T-helper 2 cell treated with Interferon-gamma antibody and Interleukin-4, amounts not matched to agents 100 ng/mL and 5 ng/mL, for 36 hours (primary cell): Measurements from ENCODE around the gene FASTKD2. TPM values are rescaled to one million over a fixed set of nuclear protein-coding genes. Genes with fewer than 3 reads are reported as not detected.
"Not testable (repeated sequence)": the region's sequence is repeated elsewhere in the genome, so short reads cannot be mapped to it uniquely, and the experiment has no call there.

Source experiments
- intact Hi-C: fragments of 100-400 bp; cut with micrococcal nuclease; formaldehyde crosslinking; loops from one replicate; pipeline ENCODE4 v1.15.1; 2023
- total RNA-seq: library from RNA; stranded (reverse); gene quantifications from 2 replicates; pipeline ENCODE4 v1.2.3, GENCODE V29; 2022

Gene FASTKD2
- total RNA-seq, 1 donor from 2014 or later: 24.0 TPM

DNA sequence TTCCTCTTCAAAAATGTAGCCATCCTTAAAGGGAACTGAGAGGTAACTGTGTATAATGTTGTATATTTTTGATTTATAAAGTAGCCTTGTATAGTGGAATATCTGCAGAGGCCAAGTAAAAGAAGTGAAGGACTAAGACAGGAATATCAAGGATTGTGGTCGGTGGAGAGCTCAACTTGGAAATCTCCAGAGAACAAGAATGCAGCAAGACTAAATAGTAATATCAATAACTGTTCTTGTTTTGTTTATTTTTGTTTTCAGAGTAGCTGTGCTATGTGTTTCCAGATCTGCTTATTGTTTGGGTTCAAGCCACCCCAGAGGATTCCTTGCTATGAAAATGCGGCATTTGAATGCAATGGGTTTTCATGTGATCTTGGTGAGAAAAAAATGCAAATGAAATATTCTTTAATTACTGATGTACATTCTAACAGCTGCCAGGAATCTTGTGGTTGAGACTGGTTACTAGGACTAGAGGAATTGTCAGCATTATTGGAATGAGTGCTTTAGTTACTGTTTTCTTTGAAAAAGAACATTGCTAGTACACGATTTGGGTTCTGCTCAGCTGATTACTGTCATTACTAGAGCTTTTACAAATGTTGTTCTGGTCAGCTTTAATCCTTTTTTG is 25.0 kb downstream of the FASTKD2 start:
- intact Hi-C loops: no loop called here

DNA sequence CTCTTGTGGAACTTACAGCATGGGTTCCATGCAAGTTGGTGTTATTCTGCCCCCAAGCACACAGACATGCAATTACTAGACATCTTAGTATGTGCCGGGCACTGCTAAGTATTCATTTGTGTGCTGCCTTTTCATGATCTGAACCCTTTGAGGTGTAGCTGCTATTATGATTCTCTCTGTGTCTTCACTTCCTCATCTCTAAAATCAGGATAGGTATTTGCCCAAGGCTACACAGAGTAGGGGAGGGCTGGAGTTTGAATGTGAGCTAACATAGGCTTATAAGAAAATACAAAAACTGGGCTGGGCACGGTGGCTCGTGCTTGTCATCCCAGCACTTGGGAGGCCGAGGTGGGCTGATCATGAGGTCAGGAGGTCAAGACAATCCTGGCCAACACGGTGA is 27.2 kb downstream of the FASTKD2 start:
- intact Hi-C loops: no loop called here

DNA sequence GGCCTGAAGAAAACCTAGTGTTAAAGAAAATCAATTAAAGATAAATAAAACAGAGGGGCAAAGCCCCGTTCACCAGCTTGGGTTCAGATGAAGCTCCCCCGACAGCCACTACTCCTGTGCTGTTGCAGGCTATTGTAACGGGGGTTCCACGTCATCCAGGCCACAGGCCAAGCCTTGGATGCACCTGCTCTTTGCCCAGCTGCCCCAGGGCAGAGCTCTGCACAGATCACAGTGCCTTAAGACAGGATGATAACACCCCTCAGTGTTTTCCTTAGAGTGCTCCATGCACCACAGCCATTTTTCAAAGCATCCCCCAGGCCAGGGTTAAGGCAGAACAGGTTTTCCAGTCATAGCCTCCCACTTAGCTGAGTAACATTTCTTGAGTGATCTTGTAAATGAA is 32.0 kb downstream of the FASTKD2 start:
- intact Hi-C loops: no loop called here

DNA sequence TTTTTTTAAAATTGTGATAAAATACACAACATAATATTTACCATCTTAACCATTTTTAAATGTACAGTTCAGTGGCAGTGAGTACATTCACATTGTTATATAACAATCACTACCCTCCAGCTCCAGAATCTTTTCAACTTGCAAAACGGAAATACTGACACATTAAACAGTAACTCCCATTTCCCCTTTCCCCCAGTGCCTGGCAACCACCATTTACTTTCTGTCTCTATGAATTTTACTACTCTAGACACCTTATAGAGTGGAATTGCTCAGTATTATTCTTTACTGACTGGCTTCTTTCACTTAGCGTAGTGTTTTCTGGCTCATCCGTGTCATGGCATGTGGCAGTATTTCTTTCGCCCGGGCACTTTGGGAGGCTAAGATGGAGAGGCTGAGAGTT is 32.6 kb downstream of the FASTKD2 start:
- intact Hi-C loops: no loop called here

DNA sequence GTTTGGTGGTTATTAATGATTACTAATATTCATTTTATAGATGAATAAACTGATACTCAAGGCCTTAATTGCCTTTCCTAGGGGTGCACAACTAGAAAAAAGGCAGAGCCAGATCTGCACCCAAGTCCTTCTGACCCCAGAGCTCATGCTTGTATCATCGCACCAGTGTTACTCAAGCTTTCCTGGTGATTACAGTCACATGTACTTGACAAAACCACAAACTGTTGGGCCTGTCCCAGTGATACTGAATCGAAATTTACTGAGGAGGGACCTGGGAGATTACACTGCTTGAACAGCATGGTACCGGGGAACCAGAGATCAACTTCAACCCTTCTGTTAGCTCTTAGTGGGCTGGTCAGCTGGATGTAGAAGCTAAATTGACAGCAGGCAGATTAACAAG is 33.7 kb downstream of the FASTKD2 start:
- intact Hi-C loops: no loop called here

DNA sequence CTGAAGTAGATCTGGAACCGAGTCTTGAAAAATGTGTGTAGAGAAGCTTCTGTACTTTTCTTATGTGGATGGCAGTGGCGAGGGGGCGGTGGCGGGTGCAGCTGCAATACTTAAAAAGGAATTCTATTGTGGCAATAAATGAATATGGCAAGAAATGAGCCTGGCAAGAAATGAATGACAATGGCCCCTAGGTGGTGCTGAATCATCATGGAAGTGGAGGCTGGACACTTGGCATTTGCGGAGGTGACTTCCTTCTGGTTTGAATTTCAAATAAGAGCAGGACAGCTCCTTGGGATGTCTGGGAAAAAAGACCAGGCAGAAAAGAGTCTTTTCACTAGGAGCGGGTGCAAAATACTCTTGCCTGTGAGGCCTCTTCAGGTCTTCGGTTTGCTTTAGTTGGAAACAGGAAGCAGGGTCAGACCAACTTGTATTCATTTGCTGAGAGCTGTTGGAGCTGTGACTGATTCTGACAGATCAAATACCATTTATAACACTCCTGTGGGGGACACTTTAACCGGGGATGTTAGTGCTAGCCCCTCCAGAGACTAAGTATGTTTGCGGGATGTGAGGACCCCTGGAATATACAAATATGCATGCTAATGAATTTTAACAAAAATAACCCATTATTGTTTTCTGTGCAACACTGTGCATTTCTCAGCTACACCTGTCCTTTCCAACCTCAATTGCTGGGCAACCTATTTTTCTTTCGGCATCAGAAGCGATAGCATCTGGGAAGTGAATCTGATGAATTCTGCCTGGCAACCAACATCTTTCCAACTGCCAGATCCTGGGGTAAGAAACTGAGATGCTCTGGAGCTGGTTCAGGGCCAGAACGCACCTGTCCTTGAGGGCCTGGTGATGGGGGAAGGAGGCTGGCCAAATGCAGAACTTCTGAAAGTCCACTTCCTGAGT is 35.4 kb downstream of the FASTKD2 start:
- intact Hi-C loops: loop anchor here (1.0 to 5.0 kb wide), 5 partner anchors 182 to 675 kb away; no protein-coding TSS in a partner anchor

DNA sequence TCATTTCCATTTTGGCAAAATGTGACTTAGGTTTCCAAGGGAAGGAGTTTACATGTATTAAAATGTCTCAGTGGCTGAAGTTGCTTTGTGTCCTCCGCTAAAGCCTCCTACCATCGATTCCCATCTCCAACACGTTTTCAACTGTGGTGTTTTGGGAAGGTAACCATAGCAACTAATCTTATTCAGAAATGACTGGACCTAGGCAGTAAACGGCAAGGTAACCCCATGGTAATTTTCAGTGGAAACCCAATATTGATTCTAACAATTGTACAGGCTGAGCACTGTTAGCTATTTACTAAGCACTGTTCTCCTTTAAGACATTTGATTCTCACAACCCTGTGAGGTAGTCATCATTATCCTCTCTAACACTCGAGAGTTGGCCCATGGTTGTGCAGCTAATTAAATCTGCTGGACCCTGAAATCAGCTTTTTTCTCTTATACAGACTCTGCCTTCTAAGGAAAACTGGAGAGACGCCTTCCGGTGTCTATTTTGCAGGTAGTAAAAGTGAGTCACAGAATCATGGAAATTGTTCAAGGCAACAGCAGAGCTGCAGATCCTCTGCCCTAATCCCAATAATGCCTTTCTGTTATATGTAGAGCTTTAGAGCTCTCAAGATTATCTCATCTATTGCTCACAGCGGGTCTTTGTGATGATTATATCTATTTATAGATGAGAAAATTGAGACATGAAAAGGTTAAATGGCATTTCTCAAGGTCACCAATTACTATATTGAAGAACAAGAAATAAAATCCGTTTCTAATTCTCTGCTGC is 36.2 kb downstream of the FASTKD2 start:
- intact Hi-C loops: loop anchor here (2.0 to 5.0 kb wide), 4 partner anchors 181 to 551 kb away; no protein-coding TSS in a partner anchor

DNA sequence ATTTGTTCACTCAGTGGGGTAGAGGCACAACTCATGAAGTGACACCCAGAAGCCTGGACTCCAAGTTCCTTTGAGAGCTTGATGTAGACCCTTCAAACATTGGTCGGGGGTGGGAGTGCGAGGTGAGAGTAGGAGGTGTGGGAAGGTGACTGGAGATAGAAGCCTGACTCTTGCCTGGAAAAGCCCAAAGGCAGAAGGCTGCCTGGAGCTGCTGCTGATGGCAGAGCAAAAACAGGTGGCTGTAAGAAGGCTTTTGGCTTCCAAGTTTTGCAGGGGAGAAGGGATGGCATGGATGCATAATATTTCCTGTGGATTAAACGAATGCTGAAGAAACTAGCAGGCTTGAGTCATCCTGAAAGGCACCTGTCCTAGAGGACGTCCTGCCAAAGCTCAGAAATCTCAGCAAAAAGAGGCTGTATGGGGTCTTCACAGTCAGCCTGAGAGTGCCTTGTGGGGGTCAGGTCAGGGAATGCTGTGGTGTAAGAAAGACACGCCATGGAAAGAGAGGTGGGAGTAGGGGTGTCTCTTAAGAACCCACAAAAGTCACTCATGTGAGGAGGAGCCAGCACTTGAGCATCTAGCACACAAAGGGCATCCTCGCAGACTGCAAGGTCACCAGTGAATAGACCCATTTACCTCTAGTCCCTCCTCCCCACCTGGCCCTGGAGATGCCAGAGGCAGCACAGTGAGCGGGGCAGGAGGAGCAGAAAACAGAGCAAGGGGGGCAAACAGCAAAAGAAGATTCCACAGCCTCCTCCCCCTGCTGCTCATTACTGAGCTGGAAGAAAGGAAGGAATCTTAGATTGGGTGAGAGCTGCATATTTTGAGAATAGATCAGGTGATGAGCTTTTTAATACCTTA is 37.5 kb downstream of the FASTKD2 start:
- intact Hi-C loops: loop anchor here (5.0 kb wide), 1 partner anchor 179 kb away; no protein-coding TSS in a partner anchor

DNA sequence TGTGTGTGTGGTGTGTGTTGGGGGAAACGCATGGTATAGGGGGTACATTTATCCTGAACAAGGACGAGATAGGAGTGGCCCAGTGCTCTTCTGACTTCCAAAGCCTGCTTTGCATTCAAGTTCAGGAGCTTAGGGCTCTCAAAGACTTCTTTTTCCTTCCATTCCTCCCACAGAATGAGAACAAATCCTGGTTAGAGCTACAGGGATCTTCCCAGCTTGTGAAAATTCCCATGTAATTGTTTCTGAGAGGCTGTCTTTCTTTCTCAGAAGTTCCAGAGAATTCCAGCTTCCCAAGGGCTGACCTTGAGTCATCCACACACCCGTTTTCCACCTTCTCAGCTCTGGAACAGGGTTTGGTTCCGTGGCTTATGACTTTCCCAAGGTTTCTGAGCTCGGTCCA is 38.9 kb downstream of the FASTKD2 start:
- intact Hi-C loops: loop anchor here (5.0 kb wide), 1 partner anchor 178 kb away; no protein-coding TSS in a partner anchor

DNA sequence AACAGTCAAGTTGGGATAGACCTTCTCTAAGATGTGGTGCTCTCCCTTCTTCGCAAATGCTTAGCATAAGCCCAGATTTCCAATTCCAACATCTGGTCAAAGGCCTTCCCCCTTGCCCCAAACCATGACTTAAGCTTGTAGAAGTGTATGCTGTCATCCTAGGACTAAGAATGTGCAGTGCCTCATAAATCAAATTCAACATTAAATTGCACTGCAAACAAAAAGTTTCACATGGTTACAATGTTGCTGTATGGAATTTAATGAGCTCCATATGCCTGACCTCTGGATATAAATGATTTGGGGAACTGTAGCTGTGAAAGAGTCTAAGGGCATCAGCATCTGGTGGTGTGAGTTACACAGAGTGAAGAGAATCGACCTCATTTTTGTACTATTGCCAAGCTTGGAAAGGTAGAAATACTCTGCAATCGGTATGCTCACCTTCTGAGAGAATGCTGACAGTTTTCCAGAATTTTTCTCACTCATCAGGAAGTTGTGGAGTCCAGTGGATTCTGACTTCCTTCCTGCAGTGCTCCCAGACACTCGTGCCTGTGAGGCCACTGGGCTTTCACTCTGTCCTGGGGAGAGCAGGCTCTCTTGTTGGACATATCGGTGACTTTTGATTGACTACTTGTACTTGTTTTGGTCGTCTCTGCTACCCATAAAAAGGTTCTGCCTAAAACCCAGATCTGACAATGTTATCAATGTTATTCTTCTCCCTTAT is 40.6 kb downstream of the FASTKD2 start:
- intact Hi-C loops: no loop called here

DNA sequence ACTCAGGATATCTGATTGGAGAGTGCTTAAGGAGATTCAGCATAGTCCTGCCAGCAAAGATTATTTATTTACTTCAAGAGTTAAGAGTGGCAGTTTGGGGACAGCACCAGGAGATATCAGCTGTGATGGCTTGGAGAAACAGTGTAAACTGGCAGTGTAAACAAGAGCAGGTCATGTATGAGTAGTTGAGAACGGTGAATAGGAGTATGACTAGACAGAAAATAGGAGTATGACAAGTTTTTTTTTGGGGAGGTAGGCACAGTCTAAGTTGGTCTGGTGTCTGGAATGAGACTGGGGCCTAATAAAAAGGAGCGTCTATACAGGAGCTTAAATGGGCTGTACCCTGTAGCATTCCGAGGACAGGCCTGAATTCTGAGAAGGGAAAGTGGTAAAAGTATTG is 42.2 kb downstream of the FASTKD2 start:
- intact Hi-C loops: not testable (repeated sequence)

DNA sequence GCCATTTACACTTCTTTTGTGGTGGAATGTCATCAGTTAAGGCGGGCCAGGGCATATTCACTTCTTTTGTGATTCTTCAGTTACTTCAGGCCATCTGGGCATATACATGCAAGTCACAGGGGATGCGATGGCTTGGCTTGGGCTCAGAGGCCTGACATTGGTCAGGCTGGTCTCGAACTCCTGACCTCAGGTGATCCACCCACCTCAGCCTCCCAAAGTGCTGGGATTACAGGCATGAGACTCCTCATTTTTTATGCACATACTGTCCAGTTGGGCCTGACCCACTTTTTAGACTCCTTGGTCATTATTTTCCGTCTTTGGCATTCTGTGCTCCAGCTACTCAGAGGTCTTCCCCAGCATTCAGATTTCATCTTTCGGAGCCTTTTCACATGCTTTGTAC is 47.1 kb downstream of the FASTKD2 start:
- intact Hi-C loops: not testable (repeated sequence)

DNA sequence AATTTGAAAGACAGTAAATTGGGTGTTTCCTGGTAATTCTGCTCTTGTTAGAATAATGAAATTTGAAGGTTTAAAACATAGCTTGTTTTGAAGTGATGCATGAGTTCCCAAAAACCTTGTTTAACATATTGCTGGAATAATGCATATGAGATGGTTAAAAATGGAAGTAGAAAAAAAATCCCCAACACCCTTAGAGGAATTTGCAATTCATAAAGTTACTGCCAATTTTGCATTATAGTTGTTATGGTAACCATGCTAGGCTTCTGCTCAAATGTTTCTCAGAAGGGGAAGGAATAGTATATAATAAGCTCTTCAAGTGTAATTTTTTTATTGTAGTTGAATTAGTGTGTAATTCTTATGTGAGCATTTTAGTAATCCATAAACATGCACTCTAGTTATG is 49.1 kb downstream of the FASTKD2 start:
- intact Hi-C loops: no loop called here

DNA sequence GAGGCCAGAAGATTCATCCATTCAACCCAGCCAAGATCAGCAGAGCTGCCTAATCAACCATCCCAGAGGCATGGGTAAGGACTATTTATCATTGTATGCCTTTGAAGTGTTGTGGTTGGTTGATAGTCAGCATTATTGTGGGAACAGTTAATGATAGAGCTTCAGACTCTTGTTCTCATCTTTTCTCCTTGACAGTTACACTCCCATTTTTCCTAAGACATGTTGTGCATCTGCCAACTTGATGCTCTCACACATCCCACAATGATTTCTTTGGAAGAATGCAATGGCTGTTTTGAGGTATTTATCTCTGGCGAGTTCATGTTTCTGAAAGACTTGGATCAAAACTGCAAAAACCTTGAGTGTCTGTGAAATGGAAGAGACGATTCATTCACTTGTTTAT is 55.4 kb downstream of the FASTKD2 start:
- intact Hi-C loops: no loop called here

DNA sequence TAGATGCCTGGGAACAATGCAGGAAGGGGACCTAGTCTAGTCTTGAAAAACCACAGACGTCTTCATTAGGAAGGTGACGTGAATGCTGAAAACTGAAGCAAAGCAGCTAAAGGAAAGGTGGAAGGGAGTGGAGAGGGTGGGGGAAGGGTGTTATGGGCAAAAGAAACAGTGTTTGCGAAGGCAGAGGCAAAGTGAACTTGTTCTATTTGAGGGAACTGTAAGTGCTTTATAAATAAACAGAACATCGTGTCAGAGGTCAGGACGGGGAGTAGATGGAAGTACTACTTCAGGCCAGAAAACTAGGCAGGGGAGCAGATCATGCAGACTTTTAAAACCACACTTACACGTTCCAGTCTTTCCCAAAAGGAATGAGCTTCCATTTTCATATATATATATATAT is 57.8 kb downstream of the FASTKD2 start:
- intact Hi-C loops: no loop called here

DNA sequence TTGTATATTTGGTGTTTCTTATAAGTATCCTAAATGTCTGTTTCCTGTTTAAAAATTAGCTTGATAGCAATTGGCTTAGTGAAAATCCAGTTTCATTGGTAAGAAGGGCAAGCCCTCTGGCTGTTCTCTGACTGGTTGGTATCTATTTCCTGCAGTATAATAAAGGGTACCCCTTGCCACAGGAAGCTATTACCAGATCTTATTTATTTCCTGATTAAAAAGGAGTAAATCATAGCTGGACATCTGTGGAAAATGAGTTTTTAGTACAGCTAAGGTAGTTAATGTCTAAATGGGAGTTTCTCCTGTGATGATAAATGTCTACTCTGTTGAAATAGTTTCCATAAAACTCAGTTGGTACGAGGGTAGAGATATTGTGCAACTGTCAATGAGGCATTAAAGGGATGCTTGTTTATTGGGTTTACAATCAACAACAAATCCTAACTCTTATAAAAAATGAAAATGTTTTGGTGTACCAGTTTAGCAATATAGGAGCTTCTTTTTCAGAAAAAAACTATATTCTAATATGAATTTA is 58.7 kb downstream of the FASTKD2 start:
- intact Hi-C loops: no loop called here

DNA sequence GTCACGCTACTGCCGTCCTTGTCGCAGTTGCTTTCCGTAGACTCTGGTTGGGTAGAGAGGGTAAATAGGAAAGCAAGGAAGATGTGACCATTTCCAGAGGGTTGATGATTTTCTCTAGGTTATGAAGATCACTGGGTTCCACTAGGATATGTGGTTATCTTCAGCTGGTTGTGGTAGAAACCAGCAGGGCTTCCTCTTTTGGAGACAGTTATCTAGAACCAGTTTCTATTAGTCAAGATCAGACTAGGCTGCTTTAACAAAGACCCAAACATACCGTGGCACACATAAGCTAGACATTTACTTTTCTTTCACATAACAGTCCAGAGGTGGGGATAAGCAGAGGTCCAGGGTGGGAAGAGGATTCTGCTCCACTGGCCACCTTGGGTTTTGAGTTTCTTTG is 59.6 kb downstream of the FASTKD2 start:
- intact Hi-C loops: no loop called here

DNA sequence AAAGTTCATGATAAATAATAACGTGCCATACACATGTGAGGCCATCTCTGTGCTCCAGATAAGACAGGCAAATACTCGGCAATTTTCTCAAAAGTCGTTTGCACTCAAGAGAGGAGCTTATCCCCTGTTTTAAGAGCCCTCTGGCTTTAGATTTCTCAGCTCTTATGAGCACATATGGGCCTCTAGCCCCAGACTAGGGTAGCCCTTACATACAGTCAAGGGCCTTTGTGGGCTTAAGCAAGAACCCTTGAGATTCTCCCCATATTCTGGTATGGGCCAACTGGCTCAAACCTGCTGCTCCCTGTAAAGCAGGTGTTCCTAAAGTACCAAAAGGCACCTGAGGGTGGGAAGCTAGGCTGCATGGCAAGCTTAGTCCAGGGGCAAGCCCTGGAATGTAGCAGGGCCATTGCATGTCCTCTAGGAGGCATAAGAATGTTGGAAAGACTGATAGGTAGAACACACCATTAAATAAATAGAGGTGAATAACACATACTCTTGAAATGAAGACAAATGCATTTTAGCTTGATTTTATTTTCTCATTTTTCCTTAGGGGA is 66.1 kb downstream of the FASTKD2 start:
- intact Hi-C loops: no loop called here

DNA sequence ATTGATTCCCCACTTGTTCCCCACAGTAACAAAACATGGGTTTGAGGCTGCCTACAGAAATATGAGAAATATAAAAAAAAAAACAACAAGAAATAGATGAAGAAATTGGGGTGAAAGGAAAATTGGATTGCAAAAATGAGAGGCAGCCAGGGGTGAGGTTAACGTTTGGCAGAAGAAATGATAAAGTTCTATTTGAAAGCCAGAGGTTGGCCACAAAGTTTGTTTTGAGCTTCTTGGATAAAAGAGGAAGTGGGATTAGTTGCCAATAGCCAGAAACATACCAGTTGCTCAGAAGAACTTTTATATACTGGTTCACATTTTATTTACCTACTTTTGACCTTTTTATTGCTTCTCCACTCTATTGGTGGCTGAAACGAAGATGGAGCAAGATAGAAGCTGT is 67.5 kb downstream of the FASTKD2 start:
- intact Hi-C loops: no loop called here

DNA sequence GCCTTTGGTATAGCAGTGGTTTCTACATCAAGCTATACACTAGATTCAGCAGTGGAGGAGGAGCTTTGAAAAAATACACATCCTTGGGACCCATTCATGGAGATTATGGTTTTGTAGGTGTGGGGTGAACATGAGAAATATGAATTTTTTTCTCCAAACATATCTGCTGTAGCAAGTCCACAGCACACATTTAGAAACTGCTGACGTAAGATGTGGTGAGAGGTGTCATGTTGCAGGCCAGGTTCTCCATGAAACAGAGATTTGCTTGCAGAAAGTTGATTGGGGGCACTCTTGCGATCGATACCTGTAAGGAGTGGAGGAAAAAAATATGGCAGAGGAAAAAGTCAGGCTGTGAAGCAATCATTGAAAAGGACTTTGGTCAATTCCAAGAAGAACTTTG is 67.9 kb downstream of the FASTKD2 start:
- intact Hi-C loops: no loop called here
